ENCODE measurements around the gene TNFRSF12A.

Gene TNFRSF12A

DNA sequence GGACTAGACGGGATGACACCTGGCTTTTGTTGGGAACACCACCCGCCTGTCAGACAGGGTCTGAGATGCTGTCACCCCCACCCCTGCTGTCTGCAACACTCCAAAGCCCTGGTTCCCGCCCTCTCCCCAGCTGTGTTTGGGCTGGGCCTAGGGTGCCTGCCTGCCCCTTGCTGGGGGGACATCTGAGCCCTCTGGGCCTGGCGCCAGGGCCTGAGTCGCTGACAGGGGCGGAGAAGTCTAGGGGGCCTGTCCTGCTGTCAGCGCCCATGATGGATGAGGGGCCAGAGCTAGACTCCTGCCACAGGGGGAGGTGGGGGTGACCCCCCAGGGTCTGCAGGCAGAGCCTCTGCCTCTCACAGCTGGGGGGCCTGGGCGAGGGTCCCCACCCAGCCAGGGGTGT is 32.3 kb upstream of the TNFRSF12A start:
- no peaks in the 10 kb centered on the region for H3F3A ChIP-seq (ENCODE audit: low read depth)
- H4K20me1 ChIP-seq (ENCODE audit: insufficient read depth, low read length, poor library complexity, severe bottlenecking), result no peaks in the 10 kb centered on the region
- H3K9me3 ChIP-seq (ENCODE audit: insufficient read depth, low read depth, low read length), result no peaks in the 10 kb centered on the region
- H3K4me2 ChIP-seq (ENCODE audit: low read depth, low read length, poor library complexity, severe bottlenecking), result no peak overlapping the region
- H3K79me2 ChIP-seq (ENCODE audit: insufficient read depth, low read length), result no peaks in the 10 kb centered on the region
- H3K4me1 ChIP-seq (ENCODE audit: insufficient read depth, low read length, poor library complexity, severe bottlenecking), result no peaks in the 10 kb centered on the region
- no peak overlapping the region for H3K9ac ChIP-seq (ENCODE audit: low read depth, low read length, poor library complexity, severe bottlenecking)
- H2AFZ ChIP-seq (ENCODE audit: low read length), result no peak overlapping the region
- H3K27me3 ChIP-seq (ENCODE audit: insufficient read depth, low read length, poor library complexity, severe bottlenecking), result no peaks in the 10 kb centered on the region
- no peaks in the 10 kb centered on the region for H3K36me3 ChIP-seq (ENCODE audit: insufficient read depth, low read length)
- TF ChIP-seq, protein P1, sequence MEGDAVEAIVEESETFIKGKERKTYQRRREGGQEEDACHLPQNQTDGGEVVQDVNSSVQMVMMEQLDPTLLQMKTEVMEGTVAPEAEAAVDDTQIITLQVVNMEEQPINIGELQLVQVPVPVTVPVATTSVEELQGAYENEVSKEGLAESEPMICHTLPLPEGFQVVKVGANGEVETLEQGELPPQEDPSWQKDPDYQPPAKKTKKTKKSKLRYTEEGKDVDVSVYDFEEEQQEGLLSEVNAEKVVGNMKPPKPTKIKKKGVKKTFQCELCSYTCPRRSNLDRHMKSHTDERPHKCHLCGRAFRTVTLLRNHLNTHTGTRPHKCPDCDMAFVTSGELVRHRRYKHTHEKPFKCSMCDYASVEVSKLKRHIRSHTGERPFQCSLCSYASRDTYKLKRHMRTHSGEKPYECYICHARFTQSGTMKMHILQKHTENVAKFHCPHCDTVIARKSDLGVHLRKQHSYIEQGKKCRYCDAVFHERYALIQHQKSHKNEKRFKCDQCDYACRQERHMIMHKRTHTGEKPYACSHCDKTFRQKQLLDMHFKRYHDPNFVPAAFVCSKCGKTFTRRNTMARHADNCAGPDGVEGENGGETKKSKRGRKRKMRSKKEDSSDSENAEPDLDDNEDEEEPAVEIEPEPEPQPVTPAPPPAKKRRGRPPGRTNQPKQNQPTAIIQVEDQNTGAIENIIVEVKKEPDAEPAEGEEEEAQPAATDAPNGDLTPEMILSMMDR (conservative IDR thresholded peaks at IDR 0.05; ENCODE audit: low read length), result no peak
- TF ChIP-seq EZH2phosphoT487 (IDR thresholded peaks at IDR 0.05; ENCODE audit: borderline replicate concordance), result no peak
- H3K4me3 ChIP-seq (ENCODE audit: low read length, poor library complexity, severe bottlenecking), result no peak overlapping the region
- no peaks in the 10 kb centered on the region for H3K9me2 ChIP-seq (replicated peaks; ENCODE audit: low read depth, low read length)

DNA sequence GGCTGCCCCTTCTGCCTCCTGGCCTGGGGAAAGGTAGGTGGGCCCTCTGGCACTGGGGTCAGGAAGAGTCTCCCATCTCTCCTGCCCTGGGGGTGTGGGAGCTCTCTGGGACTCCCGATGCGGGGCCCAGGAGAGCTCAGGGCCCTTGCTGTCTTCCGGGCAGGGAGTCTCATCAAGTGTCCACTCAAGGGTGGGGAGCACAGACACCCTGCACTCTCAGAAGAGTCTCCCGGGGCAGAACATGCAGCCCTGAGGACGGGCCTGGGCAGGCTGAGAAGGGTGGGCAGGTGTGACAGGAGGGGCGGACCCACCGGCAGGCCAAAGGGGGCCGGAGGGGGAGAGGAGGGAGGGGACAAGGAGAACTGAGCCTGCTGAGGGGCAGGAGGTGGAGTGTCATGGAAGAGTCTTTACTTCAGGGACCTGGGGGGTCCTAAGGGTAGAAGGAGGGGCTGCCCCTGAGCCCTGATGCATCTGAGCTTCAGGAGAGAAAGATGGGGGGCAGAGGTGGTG is 31.5 kb upstream of the TNFRSF12A start:
- no peak overlapping the region for H2AFZ ChIP-seq (ENCODE audit: low read length)

DNA sequence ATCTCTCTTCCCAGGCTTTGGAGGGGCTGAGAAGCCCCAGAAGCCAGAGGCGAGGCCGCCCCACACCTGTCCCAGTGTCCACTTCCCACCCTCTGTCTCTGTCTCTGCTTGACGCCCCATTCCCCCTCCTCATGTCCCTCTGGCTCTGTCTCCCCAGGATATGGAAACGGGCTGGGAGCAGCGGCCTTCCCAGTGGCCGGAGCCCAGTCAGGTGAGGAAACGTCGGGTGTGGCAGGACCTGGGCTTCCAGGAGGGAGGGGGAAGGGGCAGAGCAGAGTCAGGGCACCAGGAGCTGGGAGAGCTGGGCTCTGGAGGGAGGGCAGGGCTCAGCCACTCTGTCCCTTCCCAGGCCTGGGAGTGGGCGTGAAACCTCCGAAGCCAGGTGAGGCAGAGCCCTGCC is 29.3 kb upstream of the TNFRSF12A start:
- Histone ChIP-seq H3F3A (ENCODE audit: low read depth) (no peaks in the 10 kb centered on the region), H3K79me2 (ENCODE audit: insufficient read depth, low read length) (no peaks in the 10 kb centered on the region), H3K9me2 (replicated peaks; ENCODE audit: low read depth, low read length) (no peaks in the 10 kb centered on the region), H3K4me2 (ENCODE audit: low read depth, low read length, poor library complexity, severe bottlenecking) (no peak overlapping the region), H3K27me3 (ENCODE audit: insufficient read depth, low read length, poor library complexity, severe bottlenecking) (no peaks in the 10 kb centered on the region), H3K4me1 (ENCODE audit: insufficient read depth, low read length, poor library complexity, severe bottlenecking) (no peaks in the 10 kb centered on the region), H3K36me3 (ENCODE audit: insufficient read depth, low read length) (no peaks in the 10 kb centered on the region), H3K9ac (ENCODE audit: low read depth, low read length, poor library complexity, severe bottlenecking) (no peak overlapping the region), H4K20me1 (ENCODE audit: insufficient read depth, low read length, poor library complexity, severe bottlenecking) (no peaks in the 10 kb centered on the region), H3K9me3 (ENCODE audit: insufficient read depth, low read depth, low read length) (no peaks in the 10 kb centered on the region), H2AFZ (ENCODE audit: low read length) (no peak overlapping the region), H3K4me3 (ENCODE audit: low read length, poor library complexity, severe bottlenecking) (no peak overlapping the region)
- TF ChIP-seq, protein P1 (conservative IDR thresholded peaks at IDR 0.05; ENCODE audit: low read length), result no peak
- no peak for TF ChIP-seq EZH2phosphoT487 (IDR thresholded peaks at IDR 0.05; ENCODE audit: borderline replicate concordance)

More for the DNA sequence above, 31.5 kb upstream of the TNFRSF12A start:
- Histone ChIP-seq H3K79me2 (ENCODE audit: insufficient read depth, low read length) (no peaks in the 10 kb centered on the region), H3K4me3 (ENCODE audit: low read length, poor library complexity, severe bottlenecking) (no peak overlapping the region), H3F3A (ENCODE audit: low read depth) (no peaks in the 10 kb centered on the region), H3K9ac (ENCODE audit: low read depth, low read length, poor library complexity, severe bottlenecking) (no peak overlapping the region), H3K36me3 (ENCODE audit: insufficient read depth, low read length) (no peaks in the 10 kb centered on the region), H3K4me1 (ENCODE audit: insufficient read depth, low read length, poor library complexity, severe bottlenecking) (no peaks in the 10 kb centered on the region), H4K20me1 (ENCODE audit: insufficient read depth, low read length, poor library complexity, severe bottlenecking) (no peaks in the 10 kb centered on the region), H3K27me3 (ENCODE audit: insufficient read depth, low read length, poor library complexity, severe bottlenecking) (no peaks in the 10 kb centered on the region), H3K9me2 (replicated peaks; ENCODE audit: low read depth, low read length) (no peaks in the 10 kb centered on the region), H3K9me3 (ENCODE audit: insufficient read depth, low read depth, low read length) (no peaks in the 10 kb centered on the region), H3K4me2 (ENCODE audit: low read depth, low read length, poor library complexity, severe bottlenecking) (no peak overlapping the region)
- TF ChIP-seq, protein P1 (conservative IDR thresholded peaks at IDR 0.05; ENCODE audit: low read length), result no peak
- TF ChIP-seq EZH2phosphoT487 (IDR thresholded peaks at IDR 0.05; ENCODE audit: borderline replicate concordance), result no peak
